Activated CD8-positive, alpha-beta T cell treated with anti-CD3 and anti-CD28 coated beads for 36 hours (primary cell): ENCODE data around the gene DIS3L2. TPM values are rescaled to one million over a fixed set of nuclear protein-coding genes. Genes with fewer than 3 reads are reported as not detected.

Experiments
- ATAC-seq: fragments of 200-7000 bp; cut with Tn5 transposase; one replicate; pipeline ENCODE4 v1.10.0; 2021; ENCODE audit warnings: mild to moderate bottlenecking, moderate library complexity
- CTCF ChIA-PET: fragments of 350-600 bp; sonication (Branson Sonifier 250); formaldehyde crosslinking; loops from one replicate; lab custom pipeline; 2021; ENCODE audit warnings: antibody characterized with exemption; lab: Charles Lee
- POLR2A ChIA-PET: fragments of 350-600 bp; sonication (Branson Sonifier 250); formaldehyde crosslinking; loops from one replicate; lab custom pipeline; 2021; ENCODE audit warnings: antibody characterized with exemption; lab: Charles Lee
- DNase-seq: peaks from one replicate; pipeline ENCODE4 v3.0.0-alpha.2; 2020
- H3K27ac Mint-ChIP-seq: one replicate; pipeline ENCODE4 v1.8.0; 2021; ENCODE audit warnings: mild to moderate bottlenecking, mixed read lengths
- H3K27me3 Mint-ChIP-seq: one replicate; pipeline ENCODE4 v1.8.0; 2021; ENCODE audit warnings: mixed read lengths
- H3K36me3 Mint-ChIP-seq: one replicate; pipeline ENCODE4 v1.8.0; 2021; ENCODE audit warnings: low read depth, mixed read lengths
- H3K4me1 Mint-ChIP-seq: one replicate; pipeline ENCODE4 v1.8.0; 2021; ENCODE audit warnings: low read depth, mixed read lengths
- H3K4me3 Mint-ChIP-seq: one replicate; pipeline ENCODE4 v1.8.0; 2021; ENCODE audit warnings: mild to moderate bottlenecking, moderate library complexity, mixed read lengths
- H3K9me3 Mint-ChIP-seq: one replicate; pipeline ENCODE4 v1.8.0; 2021; ENCODE audit warnings: mixed read lengths
- CTCF ChIP-seq: fragments of 200-600 bp; IDR thresholded peaks from one replicate; pipeline ENCODE4 v1.8.0; 2022; ENCODE audit warnings: antibody characterized with exemption, mild to moderate bottlenecking
- intact Hi-C: fragments of 100-400 bp; cut with micrococcal nuclease; formaldehyde crosslinking; loops from one replicate; pipeline ENCODE4 v1.10.0; 2022
- total RNA-seq, 2 experiments: library from RNA; stranded (reverse); gene quantifications; one replicate each; pipeline ENCODE4 v1.2.3, GENCODE V29; 2021

The DIS3L2 gene
- total RNA-seq, 2 experiments from 2014 or later: 26.5 to 27.2 TPM

DNA sequence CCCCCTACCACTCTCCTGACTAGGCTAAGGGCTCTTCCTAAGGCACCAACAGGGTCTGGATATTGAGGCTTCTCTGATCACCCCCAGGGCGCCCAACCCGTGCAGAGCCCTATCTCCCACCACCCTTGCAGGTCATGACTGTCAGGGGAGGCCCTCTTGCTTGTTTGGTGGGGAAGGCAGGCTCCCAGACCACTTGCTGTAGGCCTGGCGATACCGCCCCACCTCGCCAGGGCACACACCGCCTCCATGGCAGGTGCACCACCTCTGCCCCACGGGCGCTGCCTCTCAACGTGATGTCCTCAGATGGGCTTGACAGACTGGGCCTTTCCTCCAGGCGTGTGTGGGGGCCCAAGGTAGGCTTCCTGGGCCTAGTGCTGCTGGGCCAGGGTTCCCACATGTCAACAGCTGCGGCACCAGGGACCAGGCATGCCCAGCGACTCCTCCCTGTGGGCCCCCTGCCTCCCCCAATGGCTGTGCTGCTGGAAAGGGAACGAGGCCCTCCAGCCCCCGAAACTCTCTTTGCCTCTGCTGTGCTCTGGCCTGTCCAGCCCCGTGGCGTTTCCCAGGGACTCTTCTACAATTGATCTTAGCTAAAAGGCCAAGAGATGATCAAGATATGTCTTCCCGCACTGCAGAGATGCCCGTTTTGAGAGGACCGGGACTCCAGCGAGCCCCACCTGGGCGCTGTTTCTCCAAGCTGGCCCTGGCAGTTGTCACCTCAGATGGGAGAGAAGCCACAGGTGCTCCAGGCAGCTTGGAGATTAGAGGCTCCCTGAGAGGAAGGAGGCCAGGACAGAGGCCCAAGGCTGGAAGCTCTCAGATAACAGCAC is 42.8 kb upstream of the DIS3L2 start:
- Mint-ChIP-seq H3K36me3 (no peaks in the 10 kb centered on the region), H3K4me1 (no peaks in the 10 kb centered on the region), H3K27me3 (peaks cover 4% of the 10 kb centered on the region), H3K27ac (no peak overlapping the region), H3K4me3 (no peak overlapping the region), H3K9me3 (no peaks in the 10 kb centered on the region)
- TF ChIP-seq CTCF: no peak
- DNase-seq (no peak), ATAC-seq (no peak)
- intact Hi-C loops: no loop called here
- CTCF ChIA-PET: interaction anchor here (1.3 to 9.9 kb wide), 3 partner anchors 11 to 409 kb away, joined by 3 to 59 read pairs (median 5); no protein-coding TSS in a partner anchor
- POLR2A ChIA-PET: interaction anchor here (0.5 kb wide), 1 partner anchor 402 kb away, joined by 3 read pairs; no protein-coding TSS in a partner anchor

- Mint-ChIP-seq H3K9me3 (no peaks in the 10 kb centered on the region), H3K27me3 (peaks cover 12% of the 10 kb centered on the region), H3K36me3 (no peaks in the 10 kb centered on the region), H3K27ac (no peak overlapping the region), H3K4me1 (no peaks in the 10 kb centered on the region), H3K4me3 (no peak overlapping the region)
- no peak for TF ChIP-seq CTCF
- ATAC-seq: no peak
- ChIA-PET POLR2A (interaction anchor here (0.5 kb wide), 1 partner anchor 401 kb away, joined by 3 read pairs; no protein-coding TSS in a partner anchor), CTCF (interaction anchor here (1.0 to 9.9 kb wide), 4 partner anchors 10 to 408 kb away, joined by 3 to 59 read pairs (median 4); no protein-coding TSS in a partner anchor)
- DNase-seq: no peak
- intact Hi-C loops: loop anchor here (10.0 kb wide), 1 partner anchor 315 kb away; no protein-coding TSS in a partner anchor
Measured at GRCh38 chr2:231919341-231920035, 42.0 kb upstream of the DIS3L2 start.

- ATAC-seq (no peak), DNase-seq (no peak)
- CTCF ChIA-PET: interaction anchor here (0.9 to 9.9 kb wide), 7 partner anchors 10 to 407 kb away, joined by 3 to 121 read pairs (median 4); no protein-coding TSS in a partner anchor
- POLR2A ChIA-PET: no interaction called here
- no peaks in the 10 kb centered on the region for H3K9me3 Mint-ChIP-seq
- H3K4me1 Mint-ChIP-seq: no peaks in the 10 kb centered on the region
- H3K27ac Mint-ChIP-seq: no peak overlapping the region
- no peak overlapping the region for H3K4me3 Mint-ChIP-seq
- intact Hi-C loops: loop anchor here (10.0 kb wide), 1 partner anchor 314 kb away; no protein-coding TSS in a partner anchor
- TF ChIP-seq CTCF: no peak
- H3K36me3 Mint-ChIP-seq: no peaks in the 10 kb centered on the region
- H3K27me3 Mint-ChIP-seq: peaks cover 17% of the 10 kb centered on the region
Measured at GRCh38 chr2:231920366-231920765, 41.1 kb upstream of the DIS3L2 start.

DNA sequence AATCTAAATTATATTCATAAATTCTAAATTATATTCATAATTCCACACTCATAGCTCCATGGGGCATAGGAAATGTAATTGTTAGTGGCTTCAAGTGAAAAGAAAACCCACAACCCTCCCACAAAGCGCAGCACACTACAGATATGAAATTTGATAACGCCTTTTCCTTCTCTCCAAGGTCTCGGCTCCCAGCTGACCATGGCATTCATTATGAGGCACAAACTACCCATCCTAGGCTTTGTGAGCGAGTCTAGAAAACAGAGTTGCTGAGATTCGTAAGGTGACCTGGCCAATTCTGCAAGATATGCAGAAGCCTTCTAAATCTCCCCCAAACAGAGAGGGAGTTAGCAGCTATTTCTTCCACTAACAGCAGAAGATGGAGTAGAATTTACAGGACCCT is 40.7 kb upstream of the DIS3L2 start:
- no peak for TF ChIP-seq CTCF
- DNase-seq (no peak), ATAC-seq (no peak)
- CTCF ChIA-PET: interaction anchor here (0.9 to 9.9 kb wide), 5 partner anchors 10 to 406 kb away, joined by 3 to 121 read pairs (median 59); no protein-coding TSS in a partner anchor
- Mint-ChIP-seq H3K9me3 (no peaks in the 10 kb centered on the region), H3K4me1 (no peaks in the 10 kb centered on the region), H3K27me3 (peaks cover 17% of the 10 kb centered on the region), H3K27ac (no peak overlapping the region), H3K4me3 (no peak overlapping the region), H3K36me3 (no peaks in the 10 kb centered on the region)
- POLR2A ChIA-PET: no interaction called here
- intact Hi-C loops: loop anchor here (10.0 kb wide), 1 partner anchor 314 kb away; no protein-coding TSS in a partner anchor
